Daoy (cell line): ENCODE data around the gene MAST2. TPM values are rescaled to one million over a fixed set of nuclear protein-coding genes. Genes with fewer than 3 reads are reported as not detected.
"Not testable (repeated sequence)": the region's sequence is repeated elsewhere in the genome, so short reads cannot be mapped to it uniquely, and the experiment has no call there.

ENCODE experiments used
- DNase-seq: peaks from one replicate; pipeline ENCODE4 v3.0.0-alpha.2; 2015; ENCODE audit warnings: low read depth
- total RNA-seq: library from RNA; depleted of rRNA; stranded (reverse); fragments of >200 nt; shearing (Covaris generic); gene quantifications from 2 replicates; pipeline ENCODE4 v1.2.3, GENCODE V29; 2014

MAST2 gene
- total RNA-seq, 1 experiment from 2014 or later, result 10.7 TPM

DNA sequence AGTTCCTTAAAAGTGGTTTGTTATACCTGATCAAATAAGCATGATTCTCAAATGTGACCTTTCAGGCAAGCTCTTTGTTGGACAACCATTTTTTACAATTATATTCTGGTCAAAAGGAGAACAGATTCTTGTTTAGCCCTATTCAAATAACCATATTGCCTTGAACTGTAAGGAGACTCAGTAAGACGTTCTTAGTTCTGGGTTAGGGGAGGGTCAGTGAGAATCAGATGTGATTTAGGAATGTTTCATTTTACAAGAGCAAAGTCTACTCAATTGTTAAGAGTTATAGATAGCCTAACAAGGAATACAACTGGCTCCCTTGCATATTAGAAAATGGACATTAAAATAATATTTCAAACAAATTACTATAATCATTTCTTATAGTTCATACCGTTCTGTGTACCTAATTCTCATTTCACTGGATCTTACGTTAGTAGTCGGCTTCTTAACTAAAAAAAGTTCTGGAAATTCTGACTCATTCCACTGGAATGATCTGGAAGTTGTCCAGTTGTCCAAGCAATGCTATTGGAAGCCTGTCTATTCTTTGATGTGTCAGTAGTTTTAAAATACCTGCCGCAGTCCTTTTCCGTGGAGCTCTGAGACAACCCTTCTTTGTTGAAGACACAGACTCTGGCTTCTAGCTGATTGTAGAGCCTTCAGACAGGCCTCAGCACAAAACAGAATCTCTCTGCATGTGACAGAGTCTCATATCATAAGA is 88.8 kb downstream of the MAST2 start:
- peak; percentile 84 for DNase-seq

DNA sequence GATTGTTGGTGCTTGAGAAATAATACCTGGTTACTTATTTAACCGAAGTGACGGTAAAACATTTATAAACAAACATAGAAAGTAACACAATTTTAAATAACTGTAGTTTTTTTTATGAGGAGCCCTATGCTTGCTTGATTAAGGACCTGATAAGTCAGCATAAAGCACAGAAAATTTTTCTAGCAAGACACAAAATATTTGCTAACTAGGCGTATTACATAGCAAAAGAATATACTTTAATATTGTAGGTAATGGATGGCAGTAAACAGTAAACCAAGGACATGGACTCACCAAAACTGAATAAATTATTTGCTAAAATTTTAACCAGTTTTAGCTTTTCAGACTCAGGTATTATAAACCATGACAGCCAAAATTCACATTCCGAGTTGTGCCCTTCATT is 90.9 kb downstream of the MAST2 start:
- no peak for DNase-seq

DNA sequence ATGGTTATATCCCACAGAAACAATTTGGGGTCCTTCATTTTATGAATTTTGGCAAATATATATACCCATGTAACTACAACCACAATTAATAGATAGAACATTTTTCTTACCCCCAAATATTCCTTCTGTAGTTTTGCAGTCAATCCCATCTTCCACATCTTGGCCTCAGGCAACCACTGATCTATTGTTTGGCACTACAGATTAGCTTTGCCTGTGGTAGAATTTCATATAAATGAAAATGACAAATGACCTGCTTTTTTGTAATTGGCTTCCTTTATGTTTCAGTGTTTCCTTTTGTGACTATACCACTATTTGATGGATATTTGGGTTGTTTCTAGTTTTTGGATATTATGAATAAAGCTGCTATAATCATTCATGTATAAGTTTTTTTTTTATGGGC is 91.5 kb downstream of the MAST2 start:
- DNase-seq, result no peak

DNA sequence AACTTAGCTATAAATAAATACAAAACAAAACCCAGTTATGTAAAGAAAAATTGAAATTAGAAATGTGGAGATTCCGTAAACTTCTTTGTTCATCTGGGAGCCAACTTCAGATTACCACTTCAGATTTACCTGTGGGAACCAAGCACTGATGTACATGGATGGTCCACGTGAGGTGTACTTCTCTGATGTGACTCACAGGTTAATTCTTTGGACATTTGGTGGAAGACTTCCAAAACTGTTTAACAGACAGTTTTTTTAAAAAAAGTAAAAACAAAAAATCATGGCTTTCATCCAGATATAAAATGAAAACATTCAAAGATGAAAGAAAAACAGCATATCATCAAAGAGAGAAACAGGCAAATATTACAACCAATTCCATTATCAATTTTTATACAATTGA is 92.0 kb downstream of the MAST2 start:
- no peak for DNase-seq

DNA sequence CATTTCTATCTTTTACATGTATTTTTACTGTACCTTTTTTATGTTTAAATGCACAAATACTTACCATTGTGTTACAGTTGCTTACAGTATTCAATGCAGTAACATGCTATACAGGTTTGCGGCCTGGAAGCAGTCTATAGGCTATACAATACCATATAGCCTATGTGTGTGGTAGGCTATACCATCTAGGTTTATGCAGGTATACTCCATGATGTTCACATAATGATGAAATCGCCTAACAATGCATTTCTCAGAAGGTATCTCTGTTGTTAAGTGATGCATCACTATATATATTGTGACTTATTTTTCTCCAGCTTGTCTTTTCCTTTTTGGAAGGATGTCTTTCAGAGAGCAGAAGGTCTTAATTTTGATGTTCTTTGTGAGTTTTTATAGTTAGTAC is 103.5 kb downstream of the MAST2 start:
- DNase-seq, result no peak

DNA sequence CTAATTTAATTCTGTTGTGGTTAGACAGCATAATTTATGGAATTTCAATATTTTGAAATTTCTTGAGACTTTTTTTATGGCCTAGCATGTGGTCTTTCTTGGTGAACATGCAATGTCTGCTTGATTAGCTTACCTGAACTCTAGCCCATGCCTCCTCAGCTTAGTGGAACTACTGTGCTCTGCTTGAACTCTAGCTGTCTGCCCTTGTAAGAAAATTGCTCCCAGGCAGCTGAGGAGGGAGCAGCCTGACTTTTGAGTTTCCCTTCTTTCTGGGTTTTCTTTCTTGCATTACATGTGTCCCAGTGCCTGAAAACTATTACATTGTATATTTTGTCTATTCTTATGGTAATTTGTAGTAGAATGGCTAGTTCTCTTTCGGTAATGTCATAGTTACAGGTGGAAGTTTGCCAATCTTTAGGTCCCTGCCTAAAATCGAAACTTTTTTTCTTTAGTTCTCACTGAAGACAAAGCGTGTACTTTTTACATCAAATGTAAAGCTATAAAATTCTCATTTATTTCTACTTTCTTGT is 105.3 kb downstream of the MAST2 start:
- DNase-seq, result no peak

DNA sequence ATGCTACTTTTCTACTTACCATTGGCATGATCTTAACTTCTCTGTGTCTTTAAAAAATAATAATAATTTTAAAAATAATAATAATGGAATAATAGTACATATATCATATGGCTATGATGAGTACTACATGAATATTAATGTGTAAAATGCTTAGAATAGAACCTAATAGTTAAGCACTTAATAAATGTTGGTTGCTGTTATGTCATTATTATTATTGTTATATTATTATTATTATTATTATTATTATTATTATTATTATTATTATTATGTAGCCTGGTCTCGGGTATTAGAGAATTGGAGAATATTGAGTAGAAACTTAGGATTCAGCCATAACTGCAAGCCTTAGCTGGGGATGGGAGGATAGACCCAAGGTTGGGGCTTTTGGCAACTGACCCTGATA is 108.2 kb downstream of the MAST2 start:
- DNase-seq, result no peak

DNA sequence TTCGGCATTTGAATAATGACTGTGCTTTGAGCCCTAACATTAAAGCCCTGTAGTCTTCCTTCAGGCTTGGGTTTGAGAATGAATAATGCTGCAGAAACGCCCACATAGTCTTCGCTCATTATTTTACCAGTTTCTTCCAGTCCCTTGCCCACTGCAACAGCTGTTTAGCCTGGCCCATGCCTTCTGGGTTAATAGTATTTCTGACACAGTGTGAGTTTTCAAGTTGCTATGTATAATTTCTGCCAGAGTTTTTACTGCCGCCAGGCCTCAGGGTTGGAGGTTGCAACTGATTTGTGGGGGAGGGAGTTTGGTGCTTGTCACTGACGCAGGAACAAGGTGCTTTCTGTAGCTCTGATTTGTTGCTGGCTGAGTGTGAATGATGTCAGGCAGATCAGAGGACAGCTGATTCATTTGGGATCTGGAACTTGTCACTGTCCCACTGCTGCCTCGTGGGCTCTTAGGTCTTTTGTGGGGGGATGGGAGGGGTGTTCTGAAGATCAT is 109.8 kb downstream of the MAST2 start:
- DNase-seq, result peak; percentile 57

DNA sequence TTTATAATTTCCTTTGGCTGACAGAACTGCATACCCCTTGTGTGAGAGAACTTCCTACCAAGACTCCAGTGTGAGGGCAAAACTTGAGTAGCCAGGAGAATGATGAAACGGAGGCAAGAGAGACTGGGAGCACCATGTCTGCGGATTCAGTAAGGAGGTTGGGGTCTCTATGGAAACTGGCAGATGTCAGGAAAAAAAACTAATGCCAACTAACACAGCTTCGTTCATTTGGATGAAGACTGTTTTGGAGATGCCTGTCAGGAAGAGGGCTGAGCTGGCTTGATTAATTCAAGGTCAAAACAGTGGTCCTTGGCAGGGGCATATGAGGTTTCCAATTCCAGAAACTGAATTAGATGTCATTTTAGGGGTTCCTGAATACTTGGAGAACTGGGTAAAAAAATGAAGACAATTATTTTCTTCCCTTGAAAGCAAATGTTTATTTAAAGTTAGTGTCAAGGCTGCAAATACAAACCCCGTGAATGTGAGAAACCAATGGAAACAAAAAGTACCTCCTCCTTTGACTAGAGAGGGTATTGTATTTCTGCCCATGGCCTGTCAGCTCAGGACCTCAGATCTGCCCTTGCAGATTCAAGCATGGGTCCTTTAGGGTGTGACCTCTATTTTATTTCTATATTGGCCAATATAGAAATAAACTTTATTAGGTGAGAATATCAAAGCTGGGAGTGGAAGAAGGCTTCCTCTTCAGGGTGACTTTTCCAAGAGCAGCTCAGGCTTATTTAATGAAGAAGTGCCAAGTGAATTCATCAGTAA is 110.5 kb downstream of the MAST2 start:
- no peak for DNase-seq

DNA sequence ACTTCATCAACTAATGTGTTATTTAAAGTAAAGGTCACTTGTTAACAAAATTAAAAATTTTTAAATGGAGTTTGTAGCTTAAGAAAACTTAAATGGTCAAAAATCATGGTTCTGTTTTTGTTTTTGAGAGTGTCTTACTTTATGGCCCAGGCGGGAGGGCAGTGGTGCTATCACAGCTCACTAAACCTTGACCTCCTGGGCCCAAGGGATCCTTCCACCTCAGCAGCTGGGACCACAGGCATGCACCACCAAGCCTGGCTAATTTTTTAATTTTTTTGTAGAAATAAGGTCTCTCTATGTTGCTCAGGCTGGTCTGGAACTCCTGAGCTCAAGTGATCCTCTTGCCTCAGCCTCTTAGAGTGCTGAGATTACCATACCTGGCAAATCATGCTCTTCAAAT is 111.4 kb downstream of the MAST2 start:
- DNase-seq, result no peak

DNA sequence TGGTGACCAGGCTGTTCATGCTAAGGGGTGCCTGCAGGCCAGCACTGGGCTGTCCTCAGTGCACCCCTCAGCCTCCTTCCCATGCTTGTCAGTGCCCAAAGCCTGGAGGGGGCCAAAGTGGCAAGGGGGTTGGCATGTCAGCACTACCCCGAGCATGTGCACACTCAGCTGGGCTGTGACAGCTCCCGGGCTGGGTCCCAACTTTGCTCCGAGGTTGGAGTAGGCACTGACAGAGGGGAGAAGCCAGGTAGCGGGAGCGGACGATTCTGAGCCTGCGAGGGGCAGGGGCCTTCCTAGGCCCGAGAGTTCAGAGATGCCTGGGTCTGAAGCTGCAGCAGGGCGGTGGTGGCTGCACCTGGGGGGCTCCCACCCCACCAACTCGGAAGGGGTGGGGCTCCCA is 119.0 kb downstream of the MAST2 start:
- no peak for DNase-seq

DNA sequence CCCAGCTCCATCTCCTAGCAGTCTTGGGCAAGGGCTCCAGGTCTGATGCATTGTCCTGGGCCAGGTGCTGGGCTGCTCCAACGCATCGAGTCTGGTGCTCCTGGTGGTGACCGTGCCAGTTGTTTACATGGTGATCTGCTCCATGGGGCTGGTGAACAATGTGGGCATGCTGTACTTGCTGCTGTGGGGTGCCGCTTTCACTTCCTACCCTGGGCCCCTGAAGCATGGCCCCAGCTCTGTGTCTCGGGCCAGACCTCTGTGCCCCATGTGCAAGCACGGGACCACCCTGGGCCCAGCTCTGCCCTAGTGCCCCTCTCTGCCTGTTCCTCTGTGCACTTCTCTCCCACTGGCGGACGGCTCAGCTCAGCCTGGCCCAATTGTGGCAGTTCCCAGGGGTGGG is 119.4 kb downstream of the MAST2 start:
- no peak for DNase-seq

DNA sequence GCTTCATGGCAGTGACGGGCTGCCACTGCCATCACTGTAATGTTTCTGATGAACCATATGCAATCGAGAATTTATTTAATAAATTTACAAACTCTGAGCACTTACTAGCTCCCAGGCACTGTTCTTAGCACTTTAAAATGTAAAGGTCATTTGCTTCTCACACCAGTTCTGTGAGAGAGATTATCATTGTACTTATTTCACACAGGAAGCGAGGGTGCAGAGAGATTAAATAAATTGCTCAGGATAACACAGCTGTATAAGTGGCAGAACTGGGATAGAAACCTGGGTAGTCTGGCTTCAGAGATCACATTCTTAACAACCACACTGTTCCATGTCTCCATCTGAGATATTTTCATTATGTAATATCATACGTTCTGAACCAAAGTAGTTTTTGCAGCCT is 119.9 kb downstream of the MAST2 start:
- no peak for DNase-seq

DNA sequence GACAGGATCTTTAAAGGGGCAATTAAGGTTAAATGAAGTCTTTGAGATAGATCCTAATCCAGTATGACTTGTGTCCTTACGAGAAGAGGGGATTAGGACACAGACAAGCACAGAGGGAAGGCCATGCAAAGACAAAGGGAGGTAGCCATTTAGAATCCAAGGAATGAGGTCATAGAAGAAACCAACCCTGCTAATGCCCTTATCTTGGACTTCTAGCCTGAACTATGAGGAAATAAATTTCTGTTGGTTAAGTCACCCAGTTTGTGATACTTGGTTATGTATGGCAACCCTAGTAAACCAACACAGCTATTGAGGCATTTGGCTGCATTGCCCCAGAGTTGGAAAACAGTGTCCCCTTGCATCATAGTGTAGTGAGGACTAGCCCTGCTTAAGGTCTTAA is 121.3 kb downstream of the MAST2 start:
- no peak for DNase-seq

DNA sequence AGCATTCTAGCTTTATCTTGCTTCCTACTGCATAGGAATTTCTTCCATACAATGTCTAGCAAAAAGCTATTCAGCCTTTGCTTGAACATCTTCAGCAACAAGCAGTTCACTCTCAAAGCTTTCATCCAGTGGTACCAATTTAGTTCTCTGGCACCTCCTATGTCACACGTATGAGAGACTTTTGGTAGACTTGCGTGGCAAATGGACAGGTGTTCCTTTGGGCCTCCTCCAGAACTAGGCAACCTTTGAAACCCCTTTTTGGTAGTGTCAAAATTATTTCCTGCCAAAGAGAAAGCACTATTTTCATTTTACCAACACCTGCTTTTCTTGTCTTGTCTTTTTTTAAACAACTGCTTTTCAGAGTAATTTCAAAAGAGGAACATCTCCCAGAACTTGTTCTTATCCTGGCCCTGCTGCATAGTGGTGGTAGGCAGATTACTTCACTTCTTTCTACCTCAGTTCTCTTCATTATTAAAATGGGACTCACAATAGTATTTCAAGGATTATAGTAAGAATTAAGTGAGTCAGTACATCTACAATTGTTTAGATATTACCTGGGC is 122.4 kb downstream of the MAST2 start:
- DNase-seq, result no peak

DNA sequence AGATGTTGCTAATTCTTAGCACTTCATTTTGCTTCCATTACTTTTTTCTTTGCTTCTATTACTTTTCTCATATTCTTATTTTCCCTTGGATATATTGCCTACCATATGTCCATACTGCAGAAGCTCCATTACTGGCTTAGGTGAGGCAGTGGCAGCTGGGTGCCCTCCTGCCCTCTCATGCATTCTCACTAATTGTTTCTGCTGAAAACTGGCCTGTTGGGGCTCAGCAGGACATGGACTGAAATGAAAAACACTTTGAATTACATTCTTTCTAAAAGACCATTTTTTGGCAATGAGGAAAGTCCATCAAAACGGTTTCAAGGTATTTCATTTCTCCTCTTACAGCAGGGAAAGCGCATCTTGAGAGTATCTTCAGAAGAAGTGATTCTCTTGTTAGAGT is 122.9 kb downstream of the MAST2 start:
- no peak for DNase-seq

DNA sequence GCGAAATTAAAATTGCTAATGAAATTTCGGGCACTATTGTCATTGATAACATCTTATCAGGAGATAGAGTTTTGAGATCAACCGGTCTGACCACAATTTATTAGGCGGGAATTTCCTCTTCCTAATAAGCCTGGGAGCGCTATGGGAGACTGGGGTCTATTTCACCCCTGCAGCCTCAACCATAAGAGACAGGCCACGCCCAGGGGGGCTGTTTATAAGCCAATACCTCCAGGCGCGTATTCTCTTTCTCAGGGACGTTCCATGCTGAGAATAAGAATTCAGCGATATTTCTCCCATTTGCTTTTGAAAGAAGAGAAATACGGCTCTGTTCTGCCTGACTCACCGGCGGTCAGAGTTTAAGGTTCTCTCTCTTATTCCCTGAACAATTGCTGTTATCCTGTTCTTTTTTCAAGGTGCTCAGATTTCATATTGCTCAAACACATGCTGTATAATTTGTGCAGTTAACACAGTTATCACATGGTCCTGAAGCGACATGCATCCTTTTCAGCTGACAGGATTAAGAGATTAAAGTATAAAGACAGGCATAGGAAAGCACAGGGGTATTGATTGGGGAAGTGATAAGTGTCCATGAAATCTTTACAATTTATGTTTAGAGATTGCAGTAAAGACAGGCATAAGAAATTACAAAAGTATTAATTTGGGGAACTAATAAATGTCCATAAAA is 124.0 kb downstream of the MAST2 start:
- not testable (repeated sequence) for DNase-seq

DNA sequence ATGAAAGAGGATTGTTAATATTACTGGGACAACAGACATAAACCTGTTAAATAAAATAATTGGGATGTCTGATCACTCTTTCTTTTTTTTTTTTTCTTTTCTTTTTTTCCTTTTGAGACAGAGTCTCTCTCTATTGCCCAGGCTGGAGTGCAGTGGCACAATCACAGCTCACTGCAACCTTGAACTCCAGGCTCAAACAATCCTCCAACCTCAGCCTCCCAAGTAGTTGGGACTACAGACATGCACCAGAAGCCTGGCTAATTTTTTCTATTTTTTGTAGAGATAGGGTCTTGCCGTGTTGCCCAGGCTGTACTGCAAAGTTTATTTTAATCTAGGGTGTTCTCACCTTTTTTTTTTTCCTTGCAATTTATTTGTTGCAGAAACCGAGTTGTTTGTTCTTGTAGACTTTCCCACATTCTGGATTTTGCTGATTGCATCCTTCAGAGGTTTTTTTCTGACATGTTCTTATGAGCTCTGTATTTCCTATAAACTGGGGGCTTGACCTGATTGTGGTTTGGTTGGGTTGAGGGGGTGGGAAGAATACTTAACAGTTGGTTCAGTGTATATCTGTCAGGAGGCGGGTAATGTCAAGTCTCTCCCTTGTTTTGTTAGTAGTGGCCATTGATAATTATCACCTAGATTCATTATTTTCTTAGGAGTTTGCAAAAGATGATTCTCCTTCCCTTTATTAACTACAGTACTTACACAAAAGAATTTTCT is 125.2 kb downstream of the MAST2 start:
- peak; percentile 44 for DNase-seq

DNA sequence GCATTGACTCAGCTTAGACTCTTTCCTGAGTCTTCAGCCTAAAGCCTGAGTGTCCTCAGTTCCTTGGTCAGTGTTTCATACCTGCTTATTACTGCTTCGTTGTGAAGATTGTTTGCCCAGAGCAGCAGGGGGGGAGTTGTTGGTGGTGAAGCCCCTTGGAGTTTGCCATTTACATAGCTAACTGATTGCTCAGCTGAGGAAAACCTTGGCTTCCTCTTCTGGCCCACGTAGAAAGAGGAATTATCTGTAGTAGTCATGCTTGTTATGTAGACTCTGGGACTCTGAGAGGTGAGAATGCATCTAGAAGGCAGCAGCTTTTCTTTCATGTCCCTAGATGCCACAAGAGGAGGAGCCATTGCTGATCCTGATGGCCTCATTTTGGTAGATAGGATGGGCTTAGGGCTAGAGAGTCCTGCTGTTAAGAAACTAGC is 125.9 kb downstream of the MAST2 start:
- peak; percentile 92 for DNase-seq

DNA sequence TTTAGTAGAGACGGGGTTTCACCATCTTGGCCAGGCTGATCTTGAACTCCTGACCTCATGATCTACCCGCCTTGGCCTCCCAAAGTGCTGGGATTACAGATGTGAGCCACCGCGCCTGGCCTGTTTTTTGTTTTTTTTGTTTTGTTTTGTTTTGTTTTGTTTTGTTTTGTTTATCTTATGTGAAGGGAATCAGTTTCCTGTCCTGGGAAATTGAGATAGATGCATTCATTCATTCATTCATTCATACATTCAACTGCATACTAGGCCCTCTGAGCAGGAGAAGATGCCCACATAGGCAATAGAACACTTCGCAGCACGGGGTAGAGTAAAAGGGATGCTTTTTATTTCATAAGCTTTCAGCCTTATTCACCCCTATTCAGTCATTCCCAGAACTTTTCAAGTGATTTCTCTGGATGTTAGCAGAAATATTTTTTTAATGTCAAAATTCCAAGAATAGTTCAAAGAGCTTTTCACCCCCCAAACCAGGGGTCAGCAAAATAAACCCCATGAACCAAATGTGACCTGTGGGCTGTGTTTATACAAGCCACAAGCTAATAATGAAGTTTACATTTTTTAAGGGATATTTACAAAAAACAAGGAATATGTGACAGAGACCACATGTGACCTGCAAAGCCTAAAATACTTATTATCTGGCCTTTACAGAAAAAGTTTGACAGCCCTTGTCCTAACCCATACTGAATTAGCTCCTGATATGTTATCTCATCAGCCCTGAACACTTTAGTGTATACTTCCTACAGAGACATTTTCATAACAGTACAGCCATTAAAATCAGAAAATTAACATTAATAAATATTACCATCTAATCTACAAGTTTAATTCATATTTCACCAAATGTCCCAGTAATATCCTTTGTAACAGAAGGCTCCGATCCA is 127.1 kb downstream of the MAST2 start:
- DNase-seq, result no peak
